ENCODE measurements around the gene CBX2.

CBX2 gene

DNA sequence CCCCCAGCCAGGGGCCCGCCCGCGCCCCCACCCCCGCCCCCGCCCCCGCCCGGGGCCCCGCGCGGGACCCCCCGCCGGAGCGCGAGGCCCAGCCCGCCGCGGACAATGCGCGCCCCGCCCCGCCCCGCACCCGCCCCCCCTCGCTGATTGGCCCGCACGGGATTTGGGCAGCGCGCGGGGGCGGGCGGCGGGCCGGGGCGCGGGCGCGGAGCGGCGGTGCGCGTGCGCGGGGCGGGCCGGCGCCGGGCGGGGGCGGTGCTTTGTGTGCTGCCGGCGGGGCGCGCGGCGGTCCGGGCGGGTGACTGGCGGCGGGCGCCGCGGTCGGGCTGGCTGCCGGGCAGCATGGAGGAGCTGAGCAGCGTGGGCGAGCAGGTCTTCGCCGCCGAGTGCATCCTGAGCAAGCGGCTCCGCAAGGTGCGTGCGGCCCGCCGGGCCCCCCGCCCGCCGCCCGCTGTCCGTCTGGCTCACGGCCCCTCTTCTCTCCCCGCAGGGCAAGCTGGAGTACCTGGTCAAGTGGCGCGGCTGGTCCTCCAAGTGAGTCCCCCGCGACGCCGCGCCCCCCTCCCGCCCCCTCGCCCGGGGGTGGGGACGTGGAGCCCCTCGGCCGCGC, at the start of gene CBX2:
Gene CBX2 (plus strand): TSS at position 255 of the 610 bp plus-strand sequence. CDS start 88 bp downstream, at position 343.
- peak; percentile 76 for DNase-seq

DNA sequence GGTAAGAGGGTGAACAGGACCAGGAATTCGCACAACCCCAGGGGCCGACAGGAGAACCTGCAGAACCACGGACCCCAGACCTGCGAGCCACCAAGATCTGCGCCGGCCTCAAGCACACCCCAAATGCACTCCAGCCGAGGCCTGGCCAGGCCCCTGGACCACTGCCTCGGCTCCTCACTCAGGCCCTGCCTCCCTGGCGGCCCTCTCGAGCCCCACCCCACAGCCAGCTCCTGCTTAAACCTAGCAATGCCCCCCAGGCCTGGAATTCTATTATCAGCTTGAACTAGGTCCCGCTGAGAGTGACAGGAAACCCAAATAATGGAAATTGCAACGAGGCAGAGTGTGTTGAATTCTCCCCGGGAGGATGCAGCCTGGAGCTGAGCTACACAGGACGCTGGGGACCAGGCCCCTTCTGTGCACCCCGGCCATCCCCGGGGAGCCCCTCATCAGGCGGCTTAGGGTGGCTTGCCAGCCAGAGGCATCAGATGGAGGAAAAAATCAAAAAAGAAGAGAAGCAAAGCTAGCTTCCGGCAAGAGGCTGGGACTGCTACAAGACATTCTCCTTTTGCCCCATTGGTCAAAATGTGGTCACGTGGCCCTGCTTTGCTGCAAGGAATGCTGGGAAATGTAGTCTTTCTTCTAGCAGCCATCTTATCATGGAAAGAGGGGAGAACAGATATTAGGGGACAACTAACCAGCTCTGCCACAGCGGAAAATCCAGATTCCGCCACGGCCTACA, 49.6 kb upstream of the CBX2 start:
- DNase-seq, result peak; percentile 86

DNA sequence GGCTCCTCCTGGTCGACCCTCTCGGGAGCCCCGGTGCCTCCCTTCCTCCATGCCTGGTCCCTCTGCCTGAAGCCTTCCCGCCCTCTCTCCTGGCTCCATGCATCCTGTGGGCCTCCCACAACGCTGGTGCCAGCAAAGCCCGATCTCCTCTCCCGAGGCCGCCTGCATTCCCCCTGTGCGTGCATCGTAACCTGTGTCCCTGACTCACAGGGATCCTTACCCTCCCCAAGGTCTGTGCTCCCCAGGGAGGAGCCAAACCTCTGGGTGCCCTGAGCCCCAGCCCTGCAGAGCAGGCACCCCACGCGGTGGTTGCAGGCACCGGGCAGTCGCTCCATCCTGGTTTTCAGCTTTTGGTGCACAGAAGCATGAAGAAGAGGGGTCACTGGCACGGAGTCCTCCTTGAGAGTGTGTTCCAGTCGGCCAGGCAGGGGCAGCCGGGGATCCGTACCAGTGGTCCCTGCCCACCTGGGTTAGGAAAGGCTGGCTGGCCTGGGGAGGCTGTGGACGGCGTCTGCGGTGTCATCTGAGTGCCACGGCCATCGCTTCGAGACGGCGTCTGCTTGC, 49.0 kb upstream of the CBX2 start:
- no peak for DNase-seq

DNA sequence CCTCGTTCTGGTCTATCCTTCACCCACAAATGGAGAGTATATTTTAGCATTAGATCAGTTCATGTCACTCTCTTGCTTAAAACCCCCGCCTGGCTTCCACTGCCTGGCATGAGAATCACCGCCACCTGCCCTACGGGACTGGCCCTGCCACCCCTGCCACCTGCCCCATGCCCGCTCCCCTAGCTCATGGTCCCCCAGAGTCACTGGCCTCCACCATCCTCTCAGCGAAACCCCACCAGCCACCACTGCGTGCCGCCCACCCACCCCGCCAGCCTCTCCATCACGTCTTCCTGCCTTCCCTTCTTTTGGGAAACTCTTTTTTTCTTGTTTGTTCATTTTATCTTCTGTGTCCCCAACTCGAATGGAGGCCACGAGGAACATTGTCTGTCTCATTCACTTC, 48.2 kb upstream of the CBX2 start:
- DNase-seq, result no peak

DNA sequence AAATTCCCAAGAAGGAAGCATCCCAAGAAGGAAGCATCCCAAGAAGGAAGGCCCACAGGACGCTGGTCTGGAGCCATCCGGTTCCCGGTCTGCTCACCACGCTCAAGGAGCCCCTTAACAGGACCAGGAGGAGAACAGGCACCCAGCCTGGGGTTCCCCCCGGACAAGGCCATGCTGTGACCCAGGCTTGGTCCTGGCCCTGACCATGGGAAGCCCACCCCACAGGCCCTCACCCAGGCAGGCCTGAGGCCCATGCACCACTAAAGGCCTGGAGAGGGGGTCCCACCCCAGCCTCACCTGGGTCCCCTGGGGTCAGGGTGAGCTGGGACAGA, 47.5 kb upstream of the CBX2 start:
- DNase-seq, result no peak

DNA sequence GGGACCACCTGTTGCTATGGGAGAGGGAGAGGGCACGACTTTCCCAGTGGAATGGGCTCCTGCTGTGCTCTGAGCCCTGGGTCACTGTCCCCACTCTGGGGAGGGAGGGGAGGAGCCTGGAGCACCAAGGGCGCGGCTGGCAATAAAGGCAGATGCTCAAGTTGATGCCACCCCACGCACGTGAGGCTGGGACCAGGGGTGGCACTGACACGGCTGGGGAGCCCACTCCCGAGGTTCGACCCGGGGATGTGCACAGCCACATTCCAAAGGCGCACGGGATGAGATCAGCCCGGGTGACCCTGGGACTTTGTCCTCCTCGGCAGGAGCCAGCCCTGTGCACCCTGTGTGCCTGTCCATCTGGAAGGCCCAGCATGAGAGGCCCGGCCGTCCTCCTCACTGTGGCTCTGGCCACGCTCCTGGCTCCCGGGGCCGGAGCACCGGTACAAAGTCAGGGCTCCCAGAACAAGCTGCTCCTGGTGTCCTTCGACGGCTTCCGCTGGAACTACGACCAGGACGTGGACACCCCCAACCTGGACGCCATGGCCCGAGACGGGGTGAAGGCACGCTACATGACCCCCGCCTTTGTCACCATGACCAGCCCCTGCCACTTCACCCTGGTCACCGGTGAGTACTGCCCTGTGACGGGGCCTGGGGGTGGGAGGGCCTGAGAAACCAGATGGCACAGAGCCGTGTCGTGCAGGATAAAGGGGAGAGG, 47.0 kb upstream of the CBX2 start, which contains the start of gene ENPP7:
Gene ENPP7 (plus strand): TSS at position 175 of the 715 bp plus-strand sequence. CDS start 197 bp downstream, at position 372.
- DNase-seq, result no peak

DNA sequence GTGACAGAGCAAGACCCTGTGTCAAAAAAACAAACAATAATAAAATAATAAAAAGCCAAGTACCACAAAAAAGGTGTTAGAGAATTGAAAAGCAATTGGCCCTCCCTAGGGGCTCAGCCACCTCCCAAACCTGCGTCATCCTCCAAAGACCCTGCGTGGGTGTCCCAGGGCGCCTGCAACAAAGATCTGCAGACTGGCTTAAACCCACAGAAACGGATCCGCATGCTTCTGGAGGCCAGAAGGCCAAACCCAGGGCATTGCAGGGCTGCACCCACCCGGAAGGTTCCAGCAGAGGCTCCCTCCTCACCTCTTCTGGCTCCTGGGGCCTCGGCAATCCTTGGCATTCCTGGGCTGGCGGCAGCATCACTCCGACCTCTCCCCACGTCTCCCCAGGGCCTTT, 45.7 kb upstream of the CBX2 start:
- no peak for DNase-seq

DNA sequence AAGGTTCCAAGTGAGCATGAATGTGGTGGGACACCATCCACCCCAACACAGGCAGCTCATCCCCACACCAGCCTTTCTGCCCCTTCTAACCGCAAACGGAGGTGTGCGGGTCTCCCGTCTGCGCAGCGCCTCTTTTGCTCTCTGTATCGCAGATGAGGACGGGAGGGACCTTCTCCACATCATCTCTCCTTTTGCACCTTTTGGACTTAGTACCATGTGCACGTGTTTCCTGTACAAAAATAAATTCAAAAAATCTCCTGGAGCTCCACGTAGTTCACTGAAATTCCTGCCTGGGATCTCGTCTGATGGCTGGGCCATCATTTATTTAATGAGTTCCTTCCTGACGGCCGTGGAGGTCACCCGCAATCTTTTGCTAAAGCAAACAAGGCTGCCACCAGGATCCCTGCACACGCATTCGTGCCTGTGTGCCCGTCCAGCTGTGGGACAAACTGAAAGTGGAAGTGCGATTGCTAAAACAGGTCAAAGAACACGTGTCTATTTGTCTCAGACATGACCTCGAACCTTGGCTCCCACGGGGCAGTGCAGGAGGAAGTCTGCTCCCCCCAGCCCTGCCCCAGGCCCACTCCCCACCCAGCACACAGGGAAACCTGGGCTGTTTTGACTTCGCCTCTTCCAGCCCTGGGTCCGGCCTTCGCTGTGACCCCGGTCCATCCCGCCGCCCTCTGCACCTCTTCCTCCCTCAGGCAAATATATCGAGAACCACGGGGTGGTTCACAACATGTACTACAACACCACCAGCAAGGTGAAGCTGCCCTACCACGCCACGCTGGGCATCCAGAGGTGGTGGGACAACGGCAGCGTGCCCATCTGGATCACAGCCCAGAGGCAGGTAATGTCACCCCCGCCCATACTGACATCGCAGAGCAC, 44.9 kb upstream of the CBX2 start:
- no peak for DNase-seq

DNA sequence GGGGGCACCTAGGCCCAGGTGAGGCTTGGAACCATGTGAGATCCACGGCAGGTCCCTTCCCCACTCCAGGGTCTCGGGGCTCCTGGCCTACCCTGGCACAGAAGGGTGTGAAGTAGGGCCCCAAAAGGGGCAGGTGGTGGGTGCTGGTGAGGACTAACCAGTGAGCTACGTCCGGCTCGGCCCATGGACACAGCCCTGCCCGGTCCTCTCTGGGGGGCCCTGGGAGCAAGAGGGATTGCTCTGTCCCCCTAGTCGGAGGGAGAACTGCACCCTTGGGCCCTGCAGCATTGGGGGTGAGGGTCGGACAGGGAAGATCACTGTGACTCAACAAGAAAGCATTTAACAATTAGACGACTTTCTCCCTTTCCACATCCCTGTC, 44.3 kb upstream of the CBX2 start:
- DNase-seq, result no peak

DNA sequence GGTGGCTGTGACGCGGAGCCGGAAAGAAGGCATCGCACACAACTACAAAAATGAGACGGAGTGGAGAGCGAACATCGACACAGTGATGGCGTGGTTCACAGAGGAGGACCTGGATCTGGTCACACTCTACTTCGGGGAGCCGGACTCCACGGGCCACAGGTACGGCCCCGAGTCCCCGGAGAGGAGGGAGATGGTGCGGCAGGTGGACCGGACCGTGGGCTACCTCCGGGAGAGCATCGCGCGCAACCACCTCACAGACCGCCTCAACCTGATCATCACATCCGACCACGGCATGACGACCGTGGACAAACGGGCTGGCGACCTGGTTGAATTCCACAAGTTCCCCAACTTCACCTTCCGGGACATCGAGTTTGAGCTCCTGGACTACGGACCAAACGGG, 42.9 kb upstream of the CBX2 start:
- DNase-seq, result no peak

DNA sequence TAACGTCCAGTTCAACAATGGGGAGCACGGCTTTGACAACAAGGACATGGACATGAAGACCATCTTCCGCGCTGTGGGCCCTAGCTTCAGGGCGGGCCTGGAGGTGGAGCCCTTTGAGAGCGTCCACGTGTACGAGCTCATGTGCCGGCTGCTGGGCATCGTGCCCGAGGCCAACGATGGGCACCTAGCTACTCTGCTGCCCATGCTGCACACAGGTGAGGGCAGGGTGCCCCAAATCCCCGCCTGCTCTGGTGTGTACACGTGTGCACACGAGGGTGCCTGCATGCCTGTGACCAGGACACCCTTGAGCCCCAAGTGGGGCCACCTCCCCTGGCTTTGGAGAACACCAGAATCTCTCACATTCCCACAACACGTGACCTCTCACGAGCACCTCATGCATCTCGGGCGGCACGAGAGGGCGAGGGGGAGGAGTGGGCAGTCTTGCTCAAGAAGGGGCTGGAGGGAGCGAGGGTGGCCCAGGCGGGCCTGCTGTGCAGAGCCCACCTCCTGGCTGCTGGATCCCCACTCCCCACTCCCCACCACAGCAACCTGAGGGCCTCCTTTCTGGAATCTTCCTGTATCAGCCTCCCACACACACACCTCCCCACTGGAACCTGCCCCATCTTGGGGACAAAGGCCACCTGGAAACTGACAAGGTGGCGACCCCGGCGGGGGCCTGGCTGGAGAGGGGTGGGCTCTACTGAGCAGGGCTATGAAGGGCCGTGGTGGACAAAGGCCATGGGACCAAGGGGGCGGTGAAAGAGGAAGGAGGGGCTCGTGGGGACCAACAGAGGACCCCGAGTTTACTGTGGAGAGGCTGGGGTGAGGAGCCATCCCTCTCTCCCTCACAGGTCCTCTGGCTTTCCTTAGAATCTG, 40.7 kb upstream of the CBX2 start:
- DNase-seq, result no peak

DNA sequence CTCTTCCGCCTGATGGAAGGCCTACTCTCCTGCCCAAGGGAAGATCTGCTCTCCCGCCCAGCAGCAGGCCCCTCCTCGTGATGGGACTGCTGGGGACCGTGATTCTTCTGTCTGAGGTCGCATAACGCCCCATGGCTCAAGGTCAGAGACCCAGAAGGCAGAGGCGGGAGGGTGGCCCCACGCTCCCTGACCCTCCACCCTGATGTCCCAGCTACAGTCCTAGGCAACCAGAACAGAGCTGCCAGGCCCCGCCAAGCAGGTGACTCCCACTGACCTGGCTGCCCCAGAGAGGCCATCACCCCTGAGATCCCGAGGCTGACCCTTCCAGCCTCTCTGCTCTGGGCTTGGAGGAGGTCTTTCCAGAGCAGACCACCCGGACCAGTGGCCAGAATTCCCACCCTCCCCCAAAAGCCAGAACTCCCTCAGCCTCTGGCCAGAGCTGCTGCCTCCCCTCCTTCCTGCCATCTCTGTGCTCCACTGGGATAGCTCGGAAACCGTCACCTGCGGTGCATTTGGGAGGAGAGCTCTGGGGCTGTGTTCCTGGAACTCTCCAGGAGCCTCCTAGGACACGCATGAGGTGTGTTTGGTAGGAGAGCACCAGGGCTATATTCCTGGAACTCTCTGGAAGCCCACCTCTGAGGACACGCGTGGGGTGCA, 39.9 kb upstream of the CBX2 start:
- no peak for DNase-seq

DNA sequence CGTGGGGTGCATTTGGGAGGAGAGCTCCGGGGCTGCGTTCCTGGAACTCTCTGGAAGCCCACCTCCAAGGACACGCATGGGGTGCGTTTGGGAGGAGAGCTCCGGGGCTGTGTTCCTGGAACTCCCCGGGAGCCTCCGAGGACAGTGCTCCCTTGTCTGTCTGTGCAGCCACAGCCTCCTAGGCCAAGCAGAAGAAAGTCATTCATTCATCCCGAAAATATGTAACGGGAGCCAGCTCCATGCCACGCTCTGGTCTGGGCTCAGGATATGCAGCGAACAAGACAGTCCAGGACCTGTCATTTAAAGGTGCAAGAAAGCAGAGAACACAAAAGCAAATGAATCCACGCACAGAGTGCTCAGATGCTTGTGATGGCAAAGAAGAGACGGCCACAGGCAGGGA, 39.3 kb upstream of the CBX2 start:
- no peak for DNase-seq

DNA sequence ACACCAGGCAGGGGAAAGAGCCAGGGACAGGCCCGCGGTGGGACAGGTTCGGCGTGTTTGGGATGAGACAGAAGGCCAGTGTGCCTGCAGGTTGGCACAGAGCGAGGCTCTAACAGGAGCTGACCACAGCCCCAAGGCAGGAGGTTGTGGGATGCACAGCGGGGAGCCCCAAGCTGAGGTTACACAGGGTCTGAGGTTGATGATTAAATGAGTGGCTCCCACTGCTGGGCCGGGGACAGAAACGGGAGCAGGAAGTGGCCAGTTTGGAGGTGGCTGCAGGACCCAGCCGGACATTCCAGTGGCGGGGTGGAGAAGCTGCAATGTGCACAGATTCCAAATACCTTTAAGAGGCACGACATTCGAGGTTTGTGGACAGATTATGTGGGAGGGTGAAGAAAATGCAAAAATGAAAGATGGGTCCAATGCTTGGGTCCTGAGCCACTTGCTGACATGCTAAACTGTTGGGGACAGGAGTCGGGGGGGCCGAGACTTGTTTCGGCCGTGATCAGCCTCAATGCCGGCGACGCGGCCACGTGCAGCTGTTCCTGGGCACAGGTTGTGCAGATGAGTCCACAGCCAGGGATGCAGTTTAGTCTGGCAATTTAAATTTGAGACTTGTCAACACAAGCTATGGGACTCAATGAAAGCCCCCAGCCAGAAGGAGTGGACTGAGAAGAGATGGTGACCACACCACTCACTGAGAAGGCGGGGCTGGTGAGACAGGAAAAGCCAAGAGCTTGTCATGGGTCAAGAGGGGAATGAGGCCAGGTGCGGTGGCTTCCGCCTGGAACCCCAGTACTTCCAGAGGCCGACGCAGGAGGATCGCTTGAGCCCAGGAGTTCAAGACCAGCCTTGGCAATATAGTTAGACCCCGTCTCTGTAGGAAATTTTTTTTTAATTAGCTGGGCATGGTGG, 38.5 kb upstream of the CBX2 start:
- DNase-seq, result no peak

DNA sequence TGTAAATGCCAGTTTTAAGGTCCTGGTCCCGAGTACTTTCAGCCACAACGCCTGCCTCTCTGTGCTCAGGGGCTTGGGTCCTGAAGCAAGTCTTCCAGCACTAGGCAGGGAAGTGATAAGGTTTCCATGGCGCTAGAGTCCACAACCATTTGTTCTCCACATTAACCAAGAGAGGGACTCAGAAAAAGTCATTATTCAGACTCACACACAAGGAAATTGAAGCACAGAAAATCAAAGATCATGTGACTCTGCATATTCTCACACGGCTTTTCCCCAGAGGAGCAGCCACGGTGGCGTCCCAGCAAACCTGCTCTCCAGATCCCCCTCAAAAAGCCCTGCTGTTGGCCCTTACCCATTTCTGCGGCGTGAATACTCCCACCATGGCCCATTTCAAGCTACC, 37.5 kb upstream of the CBX2 start:
- no peak for DNase-seq

DNA sequence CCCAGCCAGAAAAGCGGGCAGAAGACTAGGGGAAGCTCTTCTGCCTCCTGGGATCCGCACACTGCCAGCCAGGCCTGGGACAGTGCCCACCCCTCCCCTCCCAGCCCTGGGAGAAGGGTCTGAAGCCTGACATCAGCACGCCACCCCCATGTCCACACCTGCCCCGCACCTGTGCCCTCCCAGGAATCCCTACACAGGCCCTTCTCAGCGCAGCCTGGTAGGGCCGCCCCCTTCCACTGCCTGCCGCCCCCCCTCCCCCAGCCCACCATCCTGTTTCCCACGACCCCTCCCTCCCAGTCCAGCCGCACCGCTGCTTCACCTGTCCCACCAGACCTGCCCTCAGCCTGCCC, 36.6 kb upstream of the CBX2 start:
- DNase-seq, result no peak

DNA sequence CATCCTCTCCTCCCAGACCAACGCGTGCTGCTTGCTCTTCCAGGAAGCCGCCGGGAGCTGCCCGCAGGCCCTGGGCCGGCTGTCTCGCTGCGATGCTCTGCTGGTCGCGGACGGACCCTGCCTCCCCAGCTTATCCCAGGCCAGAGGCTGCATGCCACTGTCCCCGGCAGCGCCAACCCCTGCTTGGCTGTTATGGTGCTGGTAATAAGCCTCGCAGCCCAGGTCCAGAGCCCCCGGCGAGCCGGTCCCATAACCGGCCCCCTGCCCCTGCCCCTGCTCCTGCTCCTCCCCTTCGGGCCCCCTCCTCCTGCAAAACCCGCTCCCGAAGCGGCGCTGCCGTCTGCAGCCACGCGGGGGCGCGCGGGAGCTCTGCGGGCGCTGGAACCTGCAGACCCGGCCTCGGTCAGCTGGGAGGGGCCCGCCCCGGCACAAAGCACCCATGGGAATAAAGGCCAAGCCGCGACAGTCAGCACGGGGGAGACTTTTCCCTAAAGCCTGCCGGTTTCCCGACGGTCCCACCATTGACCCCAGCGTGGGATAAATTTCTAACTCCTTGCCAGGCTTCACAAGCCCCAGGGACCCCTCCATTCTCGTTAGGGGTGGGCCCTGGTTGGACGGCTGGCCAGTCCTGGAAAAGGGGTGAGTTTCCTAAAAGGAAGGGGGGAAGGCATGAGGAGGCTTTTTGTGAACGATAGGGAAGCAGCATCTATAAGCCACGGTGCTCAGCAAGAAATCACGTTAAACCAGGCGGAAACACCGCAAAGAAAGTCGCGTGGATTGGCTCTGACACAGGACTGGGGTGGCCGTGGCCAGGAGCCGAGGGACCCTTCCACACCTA, 36.0 kb upstream of the CBX2 start:
- peak; percentile 66 for DNase-seq

DNA sequence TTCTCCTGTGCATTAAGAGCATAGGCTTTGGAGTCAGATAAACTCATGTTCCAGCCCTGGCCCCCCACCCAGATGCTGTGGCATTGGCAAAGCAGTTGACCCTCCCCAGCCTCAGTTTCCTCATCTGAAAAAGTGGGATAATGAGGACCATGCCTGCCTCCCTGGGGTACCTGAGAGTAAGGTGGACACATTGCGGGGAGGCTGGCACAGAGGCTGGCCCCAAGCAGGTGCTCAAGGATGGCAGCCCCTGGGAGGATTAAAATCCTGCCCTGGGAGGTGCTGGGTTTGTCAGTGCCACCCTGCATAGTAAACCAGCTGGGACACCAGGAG, 35.4 kb upstream of the CBX2 start:
- no peak for DNase-seq

DNA sequence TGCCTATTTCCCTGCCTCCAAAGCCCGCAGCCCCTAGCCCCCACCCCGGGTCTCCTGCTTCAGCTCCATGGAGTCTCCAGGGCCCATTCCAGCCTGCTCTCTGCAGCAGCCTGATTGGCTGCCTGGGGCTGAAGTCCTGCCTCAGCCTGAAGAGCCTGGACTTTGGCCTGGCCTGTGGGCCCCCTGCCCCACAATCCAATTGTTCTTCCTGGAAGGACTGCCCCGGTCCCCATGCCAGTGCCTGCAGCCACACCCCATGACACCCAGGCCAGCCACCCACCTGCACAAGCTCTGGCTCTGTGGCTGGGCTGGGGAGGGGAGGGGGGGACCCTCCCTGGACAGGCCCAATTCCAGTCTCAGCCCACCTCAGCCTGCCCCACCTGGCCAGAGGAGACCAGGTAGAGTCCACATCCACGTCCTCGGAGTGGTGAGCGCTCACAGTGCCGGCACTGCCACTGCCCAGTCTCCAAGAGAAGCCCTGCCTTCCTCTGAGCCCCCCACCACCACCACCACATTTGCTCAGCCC, 34.9 kb upstream of the CBX2 start:
- no peak for DNase-seq
